DOHH2 (cell line): ENCODE results near the gene MUSTN1.

Experiments used
- H3F3A ChIP-seq: fragments of 200-600 bp; sonication (generic), shearing (Covaris generic); 2 replicates; pipeline ENCODE4 v1.6.0; 2016; ENCODE audit warnings: antibody characterized with exemption, mild to moderate bottlenecking; ENCODE audit not compliant: control insufficient read depth, insufficient read depth
- H3K27ac ChIP-seq: fragments of 200-600 bp; sonication (generic); 2 replicates; pipeline ENCODE4 v1.5.1; 2014; ENCODE audit warnings: low read depth, mild to moderate bottlenecking, low read length, moderate library complexity
- H3K27me3 ChIP-seq: fragments of 200-600 bp; sonication (generic); 2 replicates; pipeline ENCODE4 v1.6.1; 2014; ENCODE audit warnings: mild to moderate bottlenecking, low read length, mixed read lengths; ENCODE audit not compliant: control insufficient read depth
- H3K36me3 ChIP-seq: fragments of 200-600 bp; sonication (generic); 2 replicates; pipeline ENCODE4 v1.6.1; 2014; ENCODE audit warnings: mild to moderate bottlenecking, low read length, moderate library complexity, mixed read lengths; ENCODE audit not compliant: control insufficient read depth
- H3K4me1 ChIP-seq: fragments of 200-600 bp; sonication (generic); 2 replicates; pipeline ENCODE4 v1.6.1; 2014; ENCODE audit warnings: mild to moderate bottlenecking, low read length, mixed read lengths; ENCODE audit not compliant: control insufficient read depth
- H3K4me2 ChIP-seq: fragments of 200-600 bp; sonication (generic); 2 replicates; pipeline ENCODE4 v1.6.0; 2014; ENCODE audit warnings: mild to moderate bottlenecking, low read length, moderate library complexity
- H3K4me3 ChIP-seq: fragments of 200-600 bp; sonication (generic); 2 replicates; pipeline ENCODE4 v1.5.1; 2014; ENCODE audit warnings: mild to moderate bottlenecking, low read length, mixed read lengths
- H3K79me2 ChIP-seq: fragments of 200-600 bp; sonication (generic); 2 replicates; pipeline ENCODE4 v1.6.1; 2014; ENCODE audit warnings: mild to moderate bottlenecking, low read length, mixed read lengths; ENCODE audit not compliant: control insufficient read depth
- H3K9me2 ChIP-seq: fragments of 200-600 bp; sonication (generic); replicated peaks from 2 replicates; pipeline ENCODE4 v1.6.1; 2014; ENCODE audit warnings: mild to moderate bottlenecking, low read length, mixed read lengths; ENCODE audit not compliant: control insufficient read depth
- H3K9me3 ChIP-seq: fragments of 200-600 bp; sonication (generic); 2 replicates; pipeline ENCODE4 v1.6.1; 2014; ENCODE audit warnings: antibody characterized with exemption, low read length, mixed read lengths; ENCODE audit not compliant: control insufficient read depth, insufficient read depth
- H4K20me1 ChIP-seq: fragments of 200-600 bp; sonication (generic); 2 replicates; pipeline ENCODE4 v1.6.0; 2014; ENCODE audit warnings: low read depth, mild to moderate bottlenecking, antibody characterized with exemption, low read length, moderate library complexity; ENCODE audit not compliant: control insufficient read depth, insufficient read depth
- EZH2phosphoT487 ChIP-seq: fragments of 200-600 bp; sonication (generic); IDR thresholded peaks from 2 replicates; pipeline ENCODE4 v1.6.1; 2017; ENCODE audit warnings: borderline replicate concordance, mild to moderate bottlenecking, antibody characterized with exemption, low read length, moderate library complexity, mixed read lengths
- TF ChIP-seq, protein P1 (sequence below): fragments of 200-600 bp; sonication (generic); IDR thresholded peaks from one replicate; pipeline ENCODE4 v1.5.1; 2014; ENCODE audit warnings: antibody characterized with exemption, mild to moderate bottlenecking, low read depth, low read length; ENCODE audit not compliant: poor library complexity, severe bottlenecking

The MUSTN1 gene

DNA sequence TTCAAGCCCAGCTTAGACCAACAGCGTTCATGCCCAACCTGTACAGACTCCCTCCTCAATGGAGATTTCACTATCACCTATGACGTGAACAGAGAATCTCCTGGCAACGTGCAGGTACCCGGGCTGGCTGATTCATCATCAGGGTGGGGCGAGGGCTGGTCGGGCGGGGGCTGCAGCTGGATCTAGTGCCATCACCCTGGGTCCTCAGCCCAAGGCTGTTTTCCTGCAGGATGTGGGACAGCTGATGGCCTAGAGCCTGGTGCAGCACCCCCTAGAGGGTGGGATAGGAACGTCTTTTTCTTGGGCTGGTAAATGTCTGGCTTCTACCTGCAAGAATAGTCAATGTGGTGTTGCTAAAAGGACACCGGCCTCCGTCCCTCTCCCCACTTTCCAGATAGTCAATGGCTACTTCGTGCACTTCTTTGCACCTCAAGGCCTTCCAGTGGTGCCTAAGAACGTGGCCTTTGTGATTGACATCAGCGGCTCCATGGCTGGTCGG lies 35.8 kb downstream of the MUSTN1 start:
- Histone ChIP-seq H3K27me3 (no peaks in the 10 kb centered on the region), H3F3A (no peaks in the 10 kb centered on the region), H3K4me2 (no peak overlapping the region), H3K9me3 (no peaks in the 10 kb centered on the region), H3K4me3 (no peak overlapping the region), H3K79me2 (no peaks in the 10 kb centered on the region), H3K36me3 (no peaks in the 10 kb centered on the region), H4K20me1 (no peaks in the 10 kb centered on the region), H3K27ac (no peak overlapping the region), H3K4me1 (no peaks in the 10 kb centered on the region), H3K9me2 (no peaks in the 10 kb centered on the region)
- TF ChIP-seq, protein P1, sequence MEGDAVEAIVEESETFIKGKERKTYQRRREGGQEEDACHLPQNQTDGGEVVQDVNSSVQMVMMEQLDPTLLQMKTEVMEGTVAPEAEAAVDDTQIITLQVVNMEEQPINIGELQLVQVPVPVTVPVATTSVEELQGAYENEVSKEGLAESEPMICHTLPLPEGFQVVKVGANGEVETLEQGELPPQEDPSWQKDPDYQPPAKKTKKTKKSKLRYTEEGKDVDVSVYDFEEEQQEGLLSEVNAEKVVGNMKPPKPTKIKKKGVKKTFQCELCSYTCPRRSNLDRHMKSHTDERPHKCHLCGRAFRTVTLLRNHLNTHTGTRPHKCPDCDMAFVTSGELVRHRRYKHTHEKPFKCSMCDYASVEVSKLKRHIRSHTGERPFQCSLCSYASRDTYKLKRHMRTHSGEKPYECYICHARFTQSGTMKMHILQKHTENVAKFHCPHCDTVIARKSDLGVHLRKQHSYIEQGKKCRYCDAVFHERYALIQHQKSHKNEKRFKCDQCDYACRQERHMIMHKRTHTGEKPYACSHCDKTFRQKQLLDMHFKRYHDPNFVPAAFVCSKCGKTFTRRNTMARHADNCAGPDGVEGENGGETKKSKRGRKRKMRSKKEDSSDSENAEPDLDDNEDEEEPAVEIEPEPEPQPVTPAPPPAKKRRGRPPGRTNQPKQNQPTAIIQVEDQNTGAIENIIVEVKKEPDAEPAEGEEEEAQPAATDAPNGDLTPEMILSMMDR, result peak; percentile 87
- no peak for TF ChIP-seq EZH2phosphoT487

DNA sequence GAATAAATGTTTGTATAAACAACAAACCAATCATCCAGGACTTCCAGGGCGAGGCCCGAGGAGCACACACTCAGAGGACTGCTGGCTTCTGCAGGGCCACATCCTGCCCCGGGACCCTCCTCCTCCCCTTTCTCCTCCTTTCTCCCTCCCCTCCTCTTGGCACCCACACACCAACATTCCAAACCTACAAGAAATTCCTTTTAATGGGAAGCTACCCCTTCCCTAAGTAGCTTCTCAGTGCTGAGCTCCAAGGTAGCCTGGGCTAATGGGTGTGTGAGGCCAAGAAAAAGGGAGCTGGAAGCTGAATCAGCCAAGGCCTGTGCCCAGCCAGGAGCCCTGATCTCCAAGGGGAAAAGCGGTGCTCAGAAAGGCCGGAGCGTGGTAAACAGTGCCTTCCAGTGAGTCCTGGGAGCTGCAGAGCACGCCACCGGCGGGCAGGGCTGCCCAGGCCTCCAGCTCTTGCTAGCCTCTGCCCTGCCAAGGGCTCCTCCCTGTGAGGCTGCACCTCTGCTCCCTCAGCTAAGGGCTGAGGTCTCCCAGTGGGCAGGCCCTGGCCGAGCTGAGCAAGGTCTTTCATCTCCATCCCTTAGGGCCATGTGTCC lies 36.3 kb downstream of the MUSTN1 start:
- Histone ChIP-seq H3K4me2 (no peak overlapping the region), H3K4me3 (no peak overlapping the region), H3K79me2 (no peaks in the 10 kb centered on the region)

DNA sequence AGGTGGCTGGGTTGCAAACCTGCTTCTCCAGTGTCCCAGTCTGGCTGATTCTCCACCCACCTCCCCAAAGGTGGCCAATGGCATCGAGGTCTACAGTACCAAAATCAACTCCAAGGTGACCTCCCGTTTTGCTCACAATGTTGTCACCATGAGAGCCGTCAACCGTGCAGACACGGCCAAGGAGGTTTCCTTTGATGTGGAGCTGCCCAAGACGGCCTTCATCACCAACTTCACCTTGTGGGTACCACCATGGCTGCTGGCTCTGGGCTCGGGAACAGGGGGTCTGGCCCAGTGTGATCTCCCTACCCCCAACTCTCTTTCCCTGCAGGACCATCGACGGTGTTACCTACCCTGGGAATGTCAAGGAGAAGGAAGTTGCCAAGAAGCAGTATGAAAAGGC lies 38.4 kb downstream of the MUSTN1 start:
- TF ChIP-seq, protein P1, result no peak
- TF ChIP-seq EZH2phosphoT487, result no peak
- no peaks in the 10 kb centered on the region for H3K79me2 ChIP-seq
- H3K27ac ChIP-seq, result no peak overlapping the region
- no peak overlapping the region for H3K4me2 ChIP-seq
- no peaks in the 10 kb centered on the region for H4K20me1 ChIP-seq
- no peaks in the 10 kb centered on the region for H3F3A ChIP-seq
- H3K4me1 ChIP-seq, result no peaks in the 10 kb centered on the region
- H3K27me3 ChIP-seq, result no peaks in the 10 kb centered on the region
- H3K36me3 ChIP-seq, result no peaks in the 10 kb centered on the region
- H3K4me3 ChIP-seq, result no peak overlapping the region
- no peaks in the 10 kb centered on the region for H3K9me2 ChIP-seq
- no peaks in the 10 kb centered on the region for H3K9me3 ChIP-seq

More for the DNA sequence above, 36.3 kb downstream of the MUSTN1 start:
- no peaks in the 10 kb centered on the region for H3K36me3 ChIP-seq
- no peaks in the 10 kb centered on the region for H3K27me3 ChIP-seq
- H3K9me2 ChIP-seq, result no peaks in the 10 kb centered on the region
- no peaks in the 10 kb centered on the region for H3K9me3 ChIP-seq
- H3K4me1 ChIP-seq, result no peaks in the 10 kb centered on the region
- no peak for TF ChIP-seq EZH2phosphoT487
- TF ChIP-seq, protein P1, result no peak
- H4K20me1 ChIP-seq, result no peaks in the 10 kb centered on the region
- no peak overlapping the region for H3K27ac ChIP-seq
- H3F3A ChIP-seq, result no peaks in the 10 kb centered on the region
